K562 (cell line): ENCODE measurements around the gene GJA1. TPM values are rescaled to one million over a fixed set of nuclear protein-coding genes. Genes with fewer than 3 reads are reported as not detected.

Source experiments
- ZBTB40 ChIP-seq, 2 experiments: fragments of 450-650 bp in 1 of 2; sonication (generic) in 1 of 2; formaldehyde crosslinking in 1 of 2; IDR thresholded peaks; 2 replicates each; pipeline versions ENCODE4 v1.7.1 to v1.9.0; 2016 to 2022; ENCODE audit warnings: inconsistent platforms in 1 of 2, mild to moderate bottlenecking in 1 of 2, missing genetic modification reagents in 1 of 2
- polyA plus RNA-seq, 8 experiments: library from polyadenylated mRNA; depleted of rRNA in 4 of 8; stranded (reverse) in 5 of 8; unstranded in 3 of 8; fragments of >200 nt; fragmentation: Nextera tagmentation in 2 of 8; fragmentation: Illumina TruSeq in 1 of 8; extraction: Ambion mirVana in 2 of 8; extraction: Trizol in 1 of 8; gene quantifications; 2 replicates each; pipeline versions ENCODE4 v1.2.1 to v1.2.3, GENCODE V29; 2011 to 2014; ENCODE audit warnings: inconsistent platforms in 1 of 8, missing spikeins in 1 of 8
- total RNA-seq, 7 experiments: library from RNA; depleted of rRNA in 6 of 7; stranded (reverse); fragments of >200 nt in 6 of 7; fragmentation: Illumina TruSeq in 2 of 7; extraction: Trizol in 2 of 7; gene quantifications; 2 replicates each; pipeline versions ENCODE4 v1.2.1 to v1.2.3, GENCODE V29; 2011 to 2021; ENCODE audit warnings: low replicate concordance in 1 of 7

The GJA1 gene
- total and polyA plus RNA-seq, 9 of the 15 experiments (the other 6 are each of a cell fraction or from before 2014, with no cell fraction given) = 0.04 to 0.58 (median 0.06) TPM; not detected in 4

- TF ChIP-seq ZBTB40 (IDR thresholded peaks at IDR 0.05) (no peak), ZBTB40 (CRISPR knock-in tag; IDR thresholded peaks at IDR 0.05) (no peak)
Observed at GRCh38 chr6:121439475-121439874, 4.0 kb downstream of the GJA1 start (continued).
